ENCODE results near the gene KIF18B. TPM values are rescaled to one million over a fixed set of nuclear protein-coding genes. Genes with fewer than 3 reads are reported as not detected.

Gene KIF18B
- total RNA-seq, 3 donors from 2014 or later (not counting 1 experiment from before 2014, with no cell fraction given) = 0.53 to 1.3 (median 1.1) TPM

DNA sequence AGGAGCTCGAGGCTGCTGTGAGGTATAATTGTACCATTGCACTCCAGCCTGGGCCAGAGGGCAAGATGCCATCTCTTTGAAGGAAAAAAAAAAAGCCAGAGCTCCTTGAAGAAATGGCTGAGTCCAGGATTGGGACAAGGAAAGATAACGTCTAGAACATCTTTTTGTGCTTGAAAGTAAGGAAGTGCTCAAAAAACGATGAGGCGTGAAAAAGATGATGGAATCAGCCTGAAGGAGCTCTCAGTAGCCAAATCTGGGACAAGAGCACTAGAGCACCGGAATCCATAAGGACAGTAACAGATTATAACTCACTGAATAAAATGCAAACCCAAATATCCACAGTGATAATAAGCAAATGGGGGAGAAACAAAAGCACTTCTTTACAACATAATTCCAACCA lies 70.5 kb downstream of the KIF18B start:
- Mint-ChIP-seq H3K9me3 (no peaks in the 10 kb centered on the region), H3K27ac (no peak overlapping the region), H3K27me3 (ENCODE audit: low read depth in 2 of 2) (no peaks in the 10 kb centered on the region), H3K4me1 (no peaks in the 10 kb centered on the region), H3K36me3 (peaks cover 16% of the 10 kb centered on the region), H3K4me3 (no peak overlapping the region)
- H3K27ac ChIP-seq (ENCODE audit: low read length) = no peak overlapping the region
- DNase-seq = no peak
- H3K36me3 ChIP-seq (ENCODE audit: control insufficient read depth, insufficient read depth, low read length) = peaks cover 76% of the 10 kb centered on the region
- TF ChIP-seq, protein P1, sequence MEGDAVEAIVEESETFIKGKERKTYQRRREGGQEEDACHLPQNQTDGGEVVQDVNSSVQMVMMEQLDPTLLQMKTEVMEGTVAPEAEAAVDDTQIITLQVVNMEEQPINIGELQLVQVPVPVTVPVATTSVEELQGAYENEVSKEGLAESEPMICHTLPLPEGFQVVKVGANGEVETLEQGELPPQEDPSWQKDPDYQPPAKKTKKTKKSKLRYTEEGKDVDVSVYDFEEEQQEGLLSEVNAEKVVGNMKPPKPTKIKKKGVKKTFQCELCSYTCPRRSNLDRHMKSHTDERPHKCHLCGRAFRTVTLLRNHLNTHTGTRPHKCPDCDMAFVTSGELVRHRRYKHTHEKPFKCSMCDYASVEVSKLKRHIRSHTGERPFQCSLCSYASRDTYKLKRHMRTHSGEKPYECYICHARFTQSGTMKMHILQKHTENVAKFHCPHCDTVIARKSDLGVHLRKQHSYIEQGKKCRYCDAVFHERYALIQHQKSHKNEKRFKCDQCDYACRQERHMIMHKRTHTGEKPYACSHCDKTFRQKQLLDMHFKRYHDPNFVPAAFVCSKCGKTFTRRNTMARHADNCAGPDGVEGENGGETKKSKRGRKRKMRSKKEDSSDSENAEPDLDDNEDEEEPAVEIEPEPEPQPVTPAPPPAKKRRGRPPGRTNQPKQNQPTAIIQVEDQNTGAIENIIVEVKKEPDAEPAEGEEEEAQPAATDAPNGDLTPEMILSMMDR (IDR thresholded peaks at IDR 0.05) = no peak
- H3K27me3 ChIP-seq (ENCODE audit: control insufficient read depth, insufficient read depth, low read length) = no peaks in the 10 kb centered on the region
- intact Hi-C loops (cut with micrococcal nuclease) = no loop called here
- H3K4me1 ChIP-seq (ENCODE audit: control insufficient read depth, insufficient read depth, low read length) = no peaks in the 10 kb centered on the region
- no peaks in the 10 kb centered on the region for H3K9me3 ChIP-seq (ENCODE audit: control insufficient read depth, insufficient read depth, low read length)
- 96% methylated on average over 5 of the region's 5 CpGs for WGBS (ENCODE audit: insufficient coverage)
- H3K4me3 ChIP-seq (ENCODE audit: low read length) = no peak overlapping the region
- ATAC-seq = no peak

DNA sequence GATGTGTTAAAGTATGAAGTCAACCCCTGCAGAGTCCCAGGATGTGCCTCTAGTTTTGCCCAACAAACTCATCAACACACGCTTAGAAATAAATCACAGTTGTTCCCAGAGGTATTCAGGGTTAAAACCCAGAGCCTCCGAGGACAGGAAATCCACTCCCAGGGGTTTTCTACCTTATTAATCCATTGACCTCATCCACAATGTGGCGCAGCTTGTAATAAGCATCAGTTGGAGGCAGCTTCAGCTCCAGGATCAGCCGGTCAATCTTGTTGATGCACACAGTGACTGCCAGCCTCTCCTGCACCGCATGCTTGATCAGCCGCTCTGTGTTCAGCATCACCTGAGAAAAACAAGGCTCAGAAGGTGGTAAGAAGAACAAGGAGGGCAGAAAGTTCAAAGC lies 71.8 kb downstream of the KIF18B start:
- H3K4me3 ChIP-seq (ENCODE audit: low read length) = no peak overlapping the region
- ATAC-seq (no peak), DNase-seq (no peak)
- H3K9me3 ChIP-seq (ENCODE audit: control insufficient read depth, insufficient read depth, low read length) = no peaks in the 10 kb centered on the region
- peaks cover 23% of the 10 kb centered on the region for H3K36me3 Mint-ChIP-seq
- 99% methylated on average over 6 of the region's 6 CpGs for WGBS (ENCODE audit: insufficient coverage)
- H3K4me3 Mint-ChIP-seq = no peak overlapping the region
- TF ChIP-seq, protein P1 (IDR thresholded peaks at IDR 0.05) = no peak
- no peaks in the 10 kb centered on the region for H3K4me1 Mint-ChIP-seq
- H3K4me1 ChIP-seq (ENCODE audit: control insufficient read depth, insufficient read depth, low read length) = no peaks in the 10 kb centered on the region
- no peaks in the 10 kb centered on the region for H3K27me3 Mint-ChIP-seq (ENCODE audit: low read depth in 2 of 2)
- H3K27ac Mint-ChIP-seq = no peak overlapping the region
- no peak overlapping the region for H3K27ac ChIP-seq (ENCODE audit: low read length)
- peaks cover 74% of the 10 kb centered on the region for H3K36me3 ChIP-seq (ENCODE audit: control insufficient read depth, insufficient read depth, low read length)
- H3K27me3 ChIP-seq (ENCODE audit: control insufficient read depth, insufficient read depth, low read length) = no peaks in the 10 kb centered on the region
- intact Hi-C loops (cut with micrococcal nuclease) = no loop called here
- no peaks in the 10 kb centered on the region for H3K9me3 Mint-ChIP-seq

Other genes with a start within 250 kb of the KIF18B start
- 1 to 10 TPM; 3.0 to 4.1 (median 4.1) TPM for gene DBF4B, start 239.1 kb downstream of the KIF18B start, total RNA-seq
- under 1 TPM; 0.18 to 0.28 (median 0.28) TPM for gene ADAM11, start 188.8 kb downstream of the KIF18B start, total RNA-seq
- under 1 TPM in 1 of 3 donors, not detected in 2; 0.16 TPM for gene GJC1, start 117.5 kb downstream of the KIF18B start, total RNA-seq
- not detected for gene HIGD1B, start 99.9 kb downstream of the KIF18B start, total RNA-seq
- 100 to 1,000 TPM; 135 to 178 (median 164) TPM for gene EFTUD2, start 48.3 kb downstream of the KIF18B start, total RNA-seq
- gene GFAP, start 32.3 kb downstream of the KIF18B start, total RNA-seq = not detected
- gene C1QL1, start 20.5 kb upstream of the KIF18B start, total RNA-seq = not detected
- 10 to 100 TPM; 15.4 to 21.4 (median 21.1) TPM for gene DCAKD, start 103.9 kb upstream of the KIF18B start, total RNA-seq
- 10 to 100 TPM; 56.6 to 94.7 (median 77.6) TPM for gene NMT1, start 113.5 kb upstream of the KIF18B start, total RNA-seq
- gene PLCD3, start 184.7 kb upstream of the KIF18B start, total RNA-seq = 1 to 10 TPM; 2.5 to 2.9 (median 2.5) TPM
- gene ACBD4, start 187.9 kb upstream of the KIF18B start, total RNA-seq = 10 to 100 TPM; 12.0 to 15.9 (median 14.2) TPM
- gene HEXIM1, start 200.7 kb upstream of the KIF18B start, total RNA-seq = 10 to 100 TPM; 64.9 to 80.7 (median 79.8) TPM
- 1 to 10 TPM; 4.1 to 5.3 (median 4.5) TPM for gene HEXIM2, start 214.1 kb upstream of the KIF18B start, total RNA-seq

Measured in natural killer cell (primary cell).